SK-N-SH treated with all-trans-retinoic acid at 6 μM for 48 hours (cell line): ENCODE measurements around the gene CDC25C.

Source experiments
- ATAC-seq: fragments of 200-7000 bp; cut with Tn5 transposase; 3 replicates; pipeline ENCODE4 v1.9.1; 2020; ENCODE audit warnings: mild to moderate bottlenecking, moderate library complexity
- ARNTL ChIP-seq: fragments of 450-650 bp; formaldehyde crosslinking; IDR thresholded peaks from 2 replicates; pipeline ENCODE4 v1.5.0; 2020; ENCODE audit warnings: low read depth, mild to moderate bottlenecking, moderate library complexity, borderline replicate concordance
- BACH2 ChIP-seq: fragments of 250-450 bp; sonication (Bioruptor Pico); IDR thresholded peaks from 2 replicates; pipeline ENCODE4 v1.9.0; 2021; ENCODE audit warnings: mild to moderate bottlenecking, borderline replicate concordance
- CREB5 ChIP-seq: fragments of 250-450 bp; sonication (Bioruptor Pico); IDR thresholded peaks from 2 replicates; pipeline ENCODE4 v1.5.1; 2020; ENCODE audit warnings: low read depth, mild to moderate bottlenecking, moderate library complexity
- CSDC2 ChIP-seq: fragments of 250-450 bp; sonication (Bioruptor Pico); IDR thresholded peaks from 2 replicates; pipeline ENCODE4 v1.5.0; 2020; ENCODE audit warnings: mild to moderate bottlenecking, moderate library complexity
- CSRNP3 ChIP-seq: fragments of 250-450 bp; sonication (Bioruptor Pico); IDR thresholded peaks from 2 replicates; pipeline ENCODE4 v1.5.1; 2021; ENCODE audit warnings: mild to moderate bottlenecking, moderate library complexity
- ESRRG ChIP-seq: fragments of 250-450 bp; sonication (Bioruptor Pico); IDR thresholded peaks from 2 replicates; pipeline ENCODE4 v1.6.1; 2021; ENCODE audit warnings: mild to moderate bottlenecking
- GLIS3 ChIP-seq: fragments of 250-450 bp; sonication (Bioruptor Pico); IDR thresholded peaks from 2 replicates; pipeline ENCODE4 v1.5.0; 2020; ENCODE audit warnings: mild to moderate bottlenecking, moderate library complexity
- ISL1 ChIP-seq: fragments of 250-450 bp; sonication (Bioruptor Pico); IDR thresholded peaks from 2 replicates; pipeline ENCODE4 v2.1.2; 2022; ENCODE audit warnings: mild to moderate bottlenecking, moderate library complexity
- OSR1 ChIP-seq: fragments of 250-450 bp; sonication (Bioruptor Pico); IDR thresholded peaks from 2 replicates; pipeline ENCODE4 v1.8.0; 2022; ENCODE audit warnings: moderate library complexity, mild to moderate bottlenecking, inconsistent platforms
- PATZ1 ChIP-seq: fragments of 250-450 bp; sonication (Bioruptor Pico); IDR thresholded peaks from 2 replicates; pipeline ENCODE4 v1.8.0; 2020; ENCODE audit warnings: mild to moderate bottlenecking, moderate library complexity, borderline replicate concordance
- PPARA ChIP-seq: fragments of 250-450 bp; sonication (Bioruptor Pico); IDR thresholded peaks from 2 replicates; pipeline ENCODE4 v1.5.0; 2020; ENCODE audit warnings: mild to moderate bottlenecking, borderline replicate concordance
- RARB ChIP-seq: fragments of 250-450 bp; sonication (Bioruptor Pico); IDR thresholded peaks from 2 replicates; pipeline ENCODE4 v1.8.0; 2021; ENCODE audit warnings: mild to moderate bottlenecking, moderate library complexity
- SNAI2 ChIP-seq: fragments of 250-450 bp; sonication (Bioruptor Pico); IDR thresholded peaks from 2 replicates; pipeline ENCODE4 v1.5.0; 2020; ENCODE audit warnings: mild to moderate bottlenecking, moderate library complexity
- TCF4 ChIP-seq: fragments of 250-450 bp; sonication (Bioruptor Pico); IDR thresholded peaks from 2 replicates; pipeline ENCODE4 v1.8.0; 2021; ENCODE audit warnings: mild to moderate bottlenecking, moderate library complexity, borderline replicate concordance
- TOX ChIP-seq: fragments of 250-450 bp; sonication (Bioruptor Pico); IDR thresholded peaks from 2 replicates; pipeline ENCODE4 v1.8.0; 2021; ENCODE audit warnings: mild to moderate bottlenecking, moderate library complexity, borderline replicate concordance
- TSHZ2 ChIP-seq: fragments of 250-450 bp; sonication (Bioruptor Pico); IDR thresholded peaks from 2 replicates; pipeline ENCODE4 v1.5.0; 2020; ENCODE audit warnings: mild to moderate bottlenecking, moderate library complexity
- ZC3H10 ChIP-seq: fragments of 250-450 bp; sonication (Bioruptor Pico); IDR thresholded peaks from 2 replicates; pipeline ENCODE4 v1.5.1; 2021; ENCODE audit warnings: mild to moderate bottlenecking, moderate library complexity
- ZFP3 ChIP-seq: fragments of 250-450 bp; sonication (Bioruptor Pico); IDR thresholded peaks from 2 replicates; pipeline ENCODE4 v1.5.0; 2020; ENCODE audit warnings: mild to moderate bottlenecking, moderate library complexity
- ZFP30 ChIP-seq: fragments of 450-650 bp; formaldehyde crosslinking; IDR thresholded peaks from 2 replicates; pipeline ENCODE4 v1.5.0; 2022; ENCODE audit warnings: mild to moderate bottlenecking, moderate library complexity
- ZNF565 ChIP-seq: fragments of 450-650 bp; formaldehyde crosslinking; conservative IDR thresholded peaks from 2 replicates; pipeline ENCODE4 v1.5.0; 2020; ENCODE audit warnings: low read depth, mild to moderate bottlenecking, moderate library complexity
- ZNF70 ChIP-seq: fragments of 450-650 bp; formaldehyde crosslinking; IDR thresholded peaks from 2 replicates; pipeline ENCODE4 v1.5.0; 2020; ENCODE audit warnings: mild to moderate bottlenecking, moderate library complexity
- ZNF8 ChIP-seq: fragments of 450-650 bp; formaldehyde crosslinking; IDR thresholded peaks from 2 replicates; pipeline ENCODE4 v1.5.0; 2020; ENCODE audit warnings: mild to moderate bottlenecking, moderate library complexity
- TF ChIP-seq, protein P1 (sequence below): fragments of 250-450 bp; sonication (Bioruptor Pico); IDR thresholded peaks from 2 replicates; pipeline ENCODE4 v1.8.0; 2021; ENCODE audit warnings: low read depth, mild to moderate bottlenecking, moderate library complexity, borderline replicate concordance

CDC25C gene

DNA sequence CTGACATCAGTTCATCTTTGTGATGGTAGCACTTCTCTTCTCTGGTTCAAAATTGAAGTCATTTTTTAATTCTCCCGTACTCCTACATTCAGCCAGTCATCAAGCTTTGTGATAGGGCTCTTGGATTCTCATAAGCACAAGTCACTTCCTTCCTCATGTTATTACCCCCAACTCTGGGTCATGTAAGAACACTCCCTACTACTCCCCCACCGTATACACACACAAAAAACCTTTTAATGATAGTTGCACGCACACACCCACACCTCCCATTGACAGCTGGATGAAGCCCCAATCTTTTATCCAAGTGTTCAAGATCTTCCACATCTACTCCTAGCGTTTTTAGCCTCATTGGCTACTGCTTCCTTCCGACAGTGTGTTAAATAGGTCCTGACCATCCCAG, 37.7 kb upstream of the CDC25C start:
- no peak for ATAC-seq
- TF ChIP-seq, protein P1, sequence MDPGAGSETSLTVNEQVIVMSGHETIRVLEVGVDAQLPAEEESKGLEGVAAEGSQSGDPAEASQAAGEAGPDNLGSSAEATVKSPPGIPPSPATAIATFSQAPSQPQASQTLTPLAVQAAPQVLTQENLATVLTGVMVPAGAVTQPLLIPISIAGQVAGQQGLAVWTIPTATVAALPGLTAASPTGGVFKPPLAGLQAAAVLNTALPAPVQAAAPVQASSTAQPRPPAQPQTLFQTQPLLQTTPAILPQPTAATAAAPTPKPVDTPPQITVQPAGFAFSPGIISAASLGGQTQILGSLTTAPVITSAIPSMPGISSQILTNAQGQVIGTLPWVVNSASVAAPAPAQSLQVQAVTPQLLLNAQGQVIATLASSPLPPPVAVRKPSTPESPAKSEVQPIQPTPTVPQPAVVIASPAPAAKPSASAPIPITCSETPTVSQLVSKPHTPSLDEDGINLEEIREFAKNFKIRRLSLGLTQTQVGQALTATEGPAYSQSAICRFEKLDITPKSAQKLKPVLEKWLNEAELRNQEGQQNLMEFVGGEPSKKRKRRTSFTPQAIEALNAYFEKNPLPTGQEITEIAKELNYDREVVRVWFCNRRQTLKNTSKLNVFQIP (CRISPR knock-in tag), result no peak
- TF ChIP-seq OSR1 (CRISPR knock-in tag) (no peak), ZFP30 (no peak), CSDC2 (CRISPR knock-in tag) (no peak), ZNF8 (CRISPR knock-in tag) (no peak), CSRNP3 (CRISPR knock-in tag) (no peak), BACH2 (CRISPR knock-in tag) (no peak), ZNF70 (CRISPR knock-in tag) (no peak), ESRRG (CRISPR knock-in tag) (no peak), TOX (CRISPR knock-in tag) (no peak), PPARA (CRISPR knock-in tag) (no peak)
- TF ChIP-seq, all 23 proteins: peak for 0

- no peak for ATAC-seq
- TF ChIP-seq SNAI2 (CRISPR knock-in tag) (no peak), TCF4 (CRISPR knock-in tag) (no peak), ISL1 (CRISPR knock-in tag) (no peak), OSR1 (CRISPR knock-in tag) (no peak), GLIS3 (CRISPR knock-in tag) (no peak), TSHZ2 (no peak), RARB (CRISPR knock-in tag) (no peak), CSRNP3 (CRISPR knock-in tag) (no peak), ARNTL (CRISPR knock-in tag) (no peak), ZFP30 (no peak), PPARA (CRISPR knock-in tag) (no peak), ESRRG (CRISPR knock-in tag) (no peak), ZNF565 (CRISPR knock-in tag) (no peak), ZFP3 (CRISPR knock-in tag) (no peak), ZNF8 (CRISPR knock-in tag) (no peak), PATZ1 (no peak), ZC3H10 (CRISPR knock-in tag) (no peak), CREB5 (CRISPR knock-in tag) (no peak), TOX (CRISPR knock-in tag) (no peak)
- TF ChIP-seq, protein P1 (CRISPR knock-in tag), result no peak
These were observed 35.2 kb upstream of the CDC25C start for GRCh38 chr5:138366632-138367382.
